A549 (cell line): ENCODE measurements around the gene PKHD1. TPM values are rescaled to one million over a fixed set of nuclear protein-coding genes. Genes with fewer than 3 reads are reported as not detected.

Experiments
- ATAC-seq, 2 experiments: fragments of 200-7000 bp in 1 of 2; fragments of >200 bp in 1 of 2; cut with Nextera tagmentation in 1 of 2; cut with Tn5 transposase in 1 of 2; 3 replicates each; pipeline versions ENCODE4 v1.8.0 to v1.9.1; 2018 to 2020; ENCODE audit warnings: mild to moderate bottlenecking in 1 of 2, moderate library complexity in 1 of 2
- CTCF ChIA-PET: fragments of 300-600 bp; sonication (Branson Sonifier 250); formaldehyde crosslinking; extraction: SDS; loops from one replicate; lab custom pipeline; 2021; ENCODE audit warnings: antibody characterized with exemption, inconsistent platforms; lab: Yijun Ruan, JAX
- POLR2A ChIA-PET: fragments of 350-600 bp; formaldehyde crosslinking; extraction: SDS; loops from one replicate; lab custom pipeline; 2021; ENCODE audit warnings: antibody characterized with exemption, inconsistent platforms; lab: Yijun Ruan, JAX
- DNase-seq, 2 experiments: peaks; one replicate each; pipeline versions ENCODE4 v3.0.0 to v3.0.0-alpha.2; 2011 to 2016; ENCODE audit warnings: low read depth in 1 of 2, low spot score in 1 of 2
- FAIRE-seq: peaks from 2 replicates; lab custom pipeline; 2011; peaks lifted over from hg19 to GRCh38; lab: Jason Lieb, UNC
- H3K27ac ChIP-seq, 2 experiments: fragments of >200 bp; sonication (Bioruptor Twin); formaldehyde crosslinking; 3 replicates each; pipeline ENCODE4 v1.5.1; 2016 to 2017
- H3K4me1 ChIP-seq: fragments of >200 bp; sonication (Bioruptor Twin); formaldehyde crosslinking; 3 replicates; pipeline ENCODE4 v1.6.1; 2016
- H3K4me2 ChIP-seq: fragments of >200 bp; sonication (Bioruptor Twin); formaldehyde crosslinking; 3 replicates; pipeline ENCODE4 v1.6.1; 2016
- H3K4me3 ChIP-seq: fragments of >200 bp; sonication (Bioruptor Twin); formaldehyde crosslinking; 3 replicates; pipeline ENCODE4 v1.5.1; 2016
- H3K9me3 ChIP-seq: fragments of >200 bp; sonication (Bioruptor Twin); formaldehyde crosslinking; 3 replicates; pipeline ENCODE4 v1.6.1; 2016
- ATOH8 ChIP-seq: fragments of 250-450 bp; sonication (Bioruptor Pico); IDR thresholded peaks from 2 replicates; pipeline ENCODE4 v1.5.0; 2020; ENCODE audit warnings: low read depth, mild to moderate bottlenecking, moderate library complexity
- BCL3 ChIP-seq: fragments of >200 bp; sonication (Bioruptor Twin); formaldehyde crosslinking; IDR thresholded peaks from 3 replicates; pipeline ENCODE4 v1.6.1; 2016
- CBX2 ChIP-seq: fragments of 200-600 bp; sonication (generic); IDR thresholded peaks from 2 replicates; pipeline ENCODE4 v1.6.1; 2016; ENCODE audit warnings: low read depth, mild to moderate bottlenecking, borderline replicate concordance
- CEBPB ChIP-seq, 2 experiments: fragments of >200 bp in 1 of 2; sonication (Bioruptor Twin) in 1 of 2; formaldehyde crosslinking in 1 of 2; IDR thresholded peaks; 2 replicates each; pipeline ENCODE4 v1.6.1; 2012 to 2016
- CHD4 ChIP-seq: fragments of 200-600 bp; sonication (generic); IDR thresholded peaks from 2 replicates; pipeline ENCODE4 v1.6.1; 2016; ENCODE audit warnings: antibody characterized with exemption, mild to moderate bottlenecking, borderline replicate concordance
- CTCF ChIP-seq: fragments of >200 bp; sonication (Bioruptor Twin); formaldehyde crosslinking; IDR thresholded peaks from 3 replicates; pipeline ENCODE4 v1.5.1; 2016
- EHMT2 ChIP-seq: fragments of 200-600 bp; sonication (generic); IDR thresholded peaks from 2 replicates; pipeline ENCODE4 v1.6.1; 2016; ENCODE audit warnings: antibody characterized with exemption, low read depth, mild to moderate bottlenecking, moderate library complexity
- ELK1 ChIP-seq: fragments of 150-350 bp; IDR thresholded peaks from 2 replicates; pipeline ENCODE4 v1.6.1; 2014; ENCODE audit warnings: low read depth, mild to moderate bottlenecking, low read length
- EP300 ChIP-seq, 2 experiments: fragments of >200 bp; sonication (Bioruptor Twin); formaldehyde crosslinking; IDR thresholded peaks; 2 replicates in 1 of 2; 3 replicates in 1 of 2; pipeline ENCODE4 v1.6.1; 2016 to 2017
- FOXS1 ChIP-seq: fragments of 250-450 bp; sonication (Bioruptor Pico); IDR thresholded peaks from 2 replicates; pipeline ENCODE4 v1.5.0; 2020; ENCODE audit warnings: mild to moderate bottlenecking, moderate library complexity
- HDAC2 ChIP-seq: fragments of 200-600 bp; sonication (generic); IDR thresholded peaks from 2 replicates; pipeline ENCODE4 v1.6.1; 2016
- HES2 ChIP-seq: fragments of >200 bp; sonication (Bioruptor Twin); formaldehyde crosslinking; IDR thresholded peaks from 2 replicates; pipeline ENCODE4 v1.6.1; 2016
- HOXB13 ChIP-seq: fragments of 250-450 bp; sonication (Bioruptor Pico); IDR thresholded peaks from 2 replicates; pipeline ENCODE4 v1.5.0; 2020; ENCODE audit warnings: low read depth, mild to moderate bottlenecking, moderate library complexity
- JUN ChIP-seq, 2 experiments: fragments of >200 bp; sonication (Bioruptor Twin); formaldehyde crosslinking; IDR thresholded peaks; 2 replicates in 1 of 2; 3 replicates in 1 of 2; pipeline ENCODE4 v1.6.1; 2016 to 2017
- JUNB ChIP-seq: fragments of >200 bp; sonication (Bioruptor Twin); formaldehyde crosslinking; IDR thresholded peaks from 2 replicates; pipeline ENCODE4 v1.6.1; 2016
- MAX ChIP-seq: IDR thresholded peaks from 2 replicates; pipeline ENCODE4 v1.6.1; 2012
- MYC ChIP-seq: IDR thresholded peaks from 2 replicates; pipeline ENCODE4 v1.6.1; 2012; ENCODE audit warnings: mild to moderate bottlenecking, inconsistent platforms, low read length, improper control_type of control experiment, borderline replicate concordance
- RAD21 ChIP-seq, 2 experiments: fragments of >200 bp in 1 of 2; sonication (Bioruptor Twin) in 1 of 2; formaldehyde crosslinking in 1 of 2; IDR thresholded peaks in 1 of 2; conservative IDR thresholded peaks in 1 of 2; 2 replicates in 1 of 2; 3 replicates in 1 of 2; pipeline ENCODE4 v1.6.1; 2012 to 2018; ENCODE audit warnings: inconsistent platforms in 1 of 2
- RARB ChIP-seq: fragments of 250-450 bp; sonication (Bioruptor Pico); IDR thresholded peaks from 2 replicates; pipeline ENCODE4 v1.8.0; 2021; ENCODE audit warnings: mild to moderate bottlenecking, moderate library complexity
- RCOR1 ChIP-seq: fragments of 150-350 bp; IDR thresholded peaks from 2 replicates; pipeline ENCODE4 v1.6.1; 2014; ENCODE audit warnings: antibody characterized with exemption, low read length, low read depth
- REST ChIP-seq: fragments of 200-600 bp; sonication (generic); IDR thresholded peaks from 2 replicates; pipeline ENCODE4 v1.6.1; 2016; ENCODE audit warnings: antibody characterized with exemption, mild to moderate bottlenecking, moderate library complexity
- SMC3 ChIP-seq: fragments of >200 bp; sonication (Bioruptor Twin); formaldehyde crosslinking; IDR thresholded peaks from 3 replicates; pipeline ENCODE4 v1.6.1; 2018; ENCODE audit warnings: inconsistent platforms
- ZFP36 ChIP-seq: fragments of 450-650 bp; IDR thresholded peaks from 2 replicates; pipeline ENCODE4 v1.6.1; 2014; ENCODE audit warnings: borderline replicate concordance; ENCODE audit not compliant: partially characterized antibody
- WGBS: methylation state at CpG from one replicate; pipeline ENCODE4 v1.1.6; 2017; ENCODE audit errors: missing lambda C conversion rate; 5-methylcytosine and 5-hydroxymethylcytosine counted together
- polyA plus RNA-seq, 4 experiments: library from polyadenylated mRNA; depleted of rRNA in 3 of 4; stranded (reverse); fragments of >200 nt; fragmentation: RNase III in 1 of 4; extraction: RNeasy Plus Mini Kit Qiagen cat#74134 plus additional on column Dnase treatment in 1 of 4; gene quantifications; 2 replicates in 3 of 4; 3 replicates in 1 of 4; pipeline ENCODE4 v1.2.3, GENCODE V29; 2011 to 2017

The PKHD1 gene
- polyA plus RNA-seq, 2 of the 4 experiments (the other 2 are of a cell fraction): not detected

- WGBS: 0% methylated on average over 3 of the region's 3 CpGs
- FAIRE-seq (no peak), ATAC-seq (peak in 1 of 2 experiments; percentile 51; a peak in 1 of 6 replicates)
Measured at GRCh38 chr6:52049252-52050050, 38.0 kb downstream of the PKHD1 start.

GRCh38 chr6:52046456-52046855 lies 41.0 kb downstream of the PKHD1 start:
- Histone ChIP-seq H3K4me2 (no peak overlapping the region), H3K4me1 (no peaks in the 10 kb centered on the region), H3K4me3 (no peak overlapping the region), H3K9me3 (no peaks in the 10 kb centered on the region), H3K27ac (no peak overlapping the region)
- ATAC-seq: no peak
- 0% methylated on average over 1 of the region's 1 CpG for WGBS
- FAIRE-seq: no peak
- DNase-seq: no peak
- ChIA-PET POLR2A (no interaction called here), CTCF (no interaction called here)
- TF ChIP-seq FOXS1 (CRISPR knock-in tag) (no peak), HES2 (no peak), ELK1 (no peak), EHMT2 (no peak), ATOH8 (CRISPR knock-in tag) (no peak), HOXB13 (CRISPR knock-in tag) (no peak), ZFP36 (no peak), JUNB (no peak), RARB (CRISPR knock-in tag) (no peak), CTCF (no peak), REST (no peak)

More at GRCh38 chr6:52049252-52050050, 38.0 kb downstream of the PKHD1 start:
- no peak for TF ChIP-seq JUN (IDR thresholded peaks at IDR 0.05)
- TF ChIP-seq CBX2: no peak
- TF ChIP-seq CTCF: peak; percentile 56
- no peak for TF ChIP-seq MYC
- TF ChIP-seq CEBPB (IDR thresholded peaks at IDR 0.05): 0 out of 4 replicates have a peak, but pooled peaks of 1 of the 2 experiments have one; percentile 44
- TF ChIP-seq RCOR1: no peak
- TF ChIP-seq BCL3: no peak
- peak in 1 of 2 experiments; percentile 43; a peak in 3 of 5 replicates for TF ChIP-seq RAD21 (conservative IDR thresholded peaks at IDR 0.05 in 1 of 2, IDR thresholded peaks at IDR 0.05 in 1 of 2)
- TF ChIP-seq HDAC2: no peak
- no peak for TF ChIP-seq MAX
- TF ChIP-seq SMC3: 0 out of 3 replicates have a peak, but pooled peaks have one; percentile 13
- TF ChIP-seq CHD4: no peak
- no peak for TF ChIP-seq EP300 (IDR thresholded peaks at IDR 0.05)
- TF ChIP-seq, all 56 proteins: peak for 4
- DNase-seq: peak; percentile 13 to 21
- Histone ChIP-seq H3K9me3 (no peaks in the 10 kb centered on the region), H3K4me2 (no peak overlapping the region), H3K27ac (no peak overlapping the region), H3K4me1 (no peaks in the 10 kb centered on the region), H3K4me3 (no peak overlapping the region)
- ChIA-PET POLR2A (no interaction called here), CTCF (interaction anchor here (0.7 to 2.9 kb wide), 8 partner anchors 15 to 1849 kb away, joined by 3 to 10 read pairs (median 3); no protein-coding TSS in a partner anchor)
